OCI-LY1 (cell line): ENCODE measurements around the gene SLC15A5.

Experiments
- EZH2 ChIP-seq: fragments of 200-600 bp; sonication (generic), shearing (Covaris generic); IDR thresholded peaks from 2 replicates; pipeline ENCODE4 v1.8.0; 2017; ENCODE audit warnings: borderline replicate concordance, mixed run types, mild to moderate bottlenecking, antibody characterized with exemption, low read length, moderate library complexity, mixed read lengths
- TF ChIP-seq, protein P1 (sequence below): fragments of 200-600 bp; sonication (generic), shearing (Covaris generic); IDR thresholded peaks from 2 replicates; pipeline ENCODE4 v1.5.1; 2017; ENCODE audit warnings: mild to moderate bottlenecking, antibody characterized with exemption, low read length, moderate library complexity, mixed read lengths

- TF ChIP-seq, protein P1, sequence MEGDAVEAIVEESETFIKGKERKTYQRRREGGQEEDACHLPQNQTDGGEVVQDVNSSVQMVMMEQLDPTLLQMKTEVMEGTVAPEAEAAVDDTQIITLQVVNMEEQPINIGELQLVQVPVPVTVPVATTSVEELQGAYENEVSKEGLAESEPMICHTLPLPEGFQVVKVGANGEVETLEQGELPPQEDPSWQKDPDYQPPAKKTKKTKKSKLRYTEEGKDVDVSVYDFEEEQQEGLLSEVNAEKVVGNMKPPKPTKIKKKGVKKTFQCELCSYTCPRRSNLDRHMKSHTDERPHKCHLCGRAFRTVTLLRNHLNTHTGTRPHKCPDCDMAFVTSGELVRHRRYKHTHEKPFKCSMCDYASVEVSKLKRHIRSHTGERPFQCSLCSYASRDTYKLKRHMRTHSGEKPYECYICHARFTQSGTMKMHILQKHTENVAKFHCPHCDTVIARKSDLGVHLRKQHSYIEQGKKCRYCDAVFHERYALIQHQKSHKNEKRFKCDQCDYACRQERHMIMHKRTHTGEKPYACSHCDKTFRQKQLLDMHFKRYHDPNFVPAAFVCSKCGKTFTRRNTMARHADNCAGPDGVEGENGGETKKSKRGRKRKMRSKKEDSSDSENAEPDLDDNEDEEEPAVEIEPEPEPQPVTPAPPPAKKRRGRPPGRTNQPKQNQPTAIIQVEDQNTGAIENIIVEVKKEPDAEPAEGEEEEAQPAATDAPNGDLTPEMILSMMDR: no peak
- no peak for TF ChIP-seq EZH2
Observed at GRCh38 chr12:16310934-16311333, 33.4 kb upstream of the SLC15A5 start.
